GM21447 (cell line): ENCODE measurements around the gene LMF1.

ENCODE experiments used
- ATAC-seq: cut with Tn5 transposase; IDR thresholded peaks from one replicate; pipeline ENCODE4 v1.9.1; 2021; ENCODE audit not compliant: unreplicated experiment

The LMF1 gene

GRCh38 chr16:817001-817906 is 153.5 kb downstream of the LMF1 start:
- ATAC-seq: no peak

GRCh38 chr16:815861-816260 is 154.9 kb downstream of the LMF1 start:
- ATAC-seq: no peak

GRCh38 chr16:814974-815373 is 155.8 kb downstream of the LMF1 start:
- ATAC-seq: no peak

DNA sequence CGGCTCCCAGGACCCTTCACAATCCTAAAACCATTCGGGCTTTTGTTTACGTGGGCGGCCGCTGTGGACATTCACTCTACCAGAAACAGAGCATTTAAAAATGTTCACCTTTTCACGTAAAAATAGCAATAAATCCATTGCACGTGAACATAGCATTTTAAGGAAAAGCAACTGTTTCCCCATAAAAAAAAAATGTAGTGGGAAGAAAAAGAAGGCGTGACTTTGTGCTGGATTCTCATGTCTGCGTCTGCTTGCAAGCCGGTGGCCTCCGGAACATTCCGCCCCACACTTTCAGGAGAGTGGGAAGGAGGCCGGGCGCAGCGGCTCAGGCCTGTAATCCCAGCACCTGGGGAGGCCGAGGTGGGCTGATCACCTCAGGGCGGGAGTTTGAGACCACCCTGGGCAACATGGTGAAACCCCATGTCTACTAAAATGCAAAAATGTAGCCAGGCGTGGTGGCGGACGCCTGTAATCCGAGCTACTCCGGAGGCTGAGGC is 156.8 kb downstream of the LMF1 start:
- ATAC-seq: no peak

GRCh38 chr16:813204-813915 is 157.4 kb downstream of the LMF1 start:
- no peak for ATAC-seq

GRCh38 chr16:808085-808386 is 162.7 kb downstream of the LMF1 start:
- ATAC-seq: no peak

DNA sequence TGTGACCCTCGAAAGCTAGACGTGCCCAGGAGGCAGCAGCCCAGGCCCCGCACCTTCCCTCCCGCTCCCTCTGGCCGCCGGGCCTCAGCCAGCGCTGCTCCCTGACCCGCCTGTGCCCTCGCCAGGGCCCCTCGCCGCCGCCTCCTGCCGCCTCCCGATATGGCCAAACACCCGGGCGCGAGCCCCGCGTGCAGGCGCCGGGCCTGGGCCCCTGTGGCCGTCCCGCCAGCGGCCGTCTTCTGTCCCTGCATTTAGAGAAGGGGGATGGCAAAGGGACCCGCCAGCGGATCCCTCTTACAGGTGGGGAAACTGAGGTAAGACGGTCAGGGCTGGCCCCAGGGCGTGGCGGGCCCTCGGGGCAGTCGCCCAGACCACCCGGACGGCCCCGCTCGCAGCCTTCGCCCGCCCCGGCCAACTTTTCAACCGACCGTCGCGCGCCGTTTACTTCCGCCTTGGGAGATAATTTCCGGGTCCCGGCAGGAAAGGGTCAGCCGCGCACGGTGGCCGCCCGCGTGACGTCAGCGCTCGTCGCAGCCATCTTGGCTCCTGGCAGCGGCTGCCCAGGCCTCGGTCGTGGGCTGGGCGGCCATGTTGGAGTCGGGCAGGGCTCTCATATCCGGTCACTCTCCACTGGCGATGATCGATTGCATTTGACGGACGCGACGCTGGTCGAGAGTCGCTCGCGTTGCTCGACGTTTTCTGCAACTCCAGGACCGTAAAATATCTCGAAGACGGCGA is 163.3 kb downstream of the LMF1 start:
- peak; percentile 75 for ATAC-seq

DNA sequence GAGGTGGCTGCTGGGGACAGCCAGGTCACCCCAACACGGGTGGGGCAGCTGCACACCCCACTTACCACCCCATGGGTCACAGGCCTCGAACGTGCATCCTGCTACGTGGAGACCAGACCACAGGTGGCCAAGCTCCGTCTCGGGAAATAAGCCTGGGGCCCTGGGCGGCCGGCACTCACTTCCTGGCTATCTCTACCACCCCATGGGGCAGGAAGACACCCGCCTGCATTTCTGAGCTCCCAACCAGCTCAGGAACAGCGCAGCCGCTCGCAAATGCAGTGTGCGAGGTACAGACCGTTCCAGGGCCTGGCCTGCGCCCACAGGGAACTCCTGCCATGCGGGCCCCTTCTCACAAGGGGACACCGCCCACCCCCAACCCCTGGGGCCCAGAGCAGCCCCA is 165.3 kb downstream of the LMF1 start:
- no peak for ATAC-seq

DNA sequence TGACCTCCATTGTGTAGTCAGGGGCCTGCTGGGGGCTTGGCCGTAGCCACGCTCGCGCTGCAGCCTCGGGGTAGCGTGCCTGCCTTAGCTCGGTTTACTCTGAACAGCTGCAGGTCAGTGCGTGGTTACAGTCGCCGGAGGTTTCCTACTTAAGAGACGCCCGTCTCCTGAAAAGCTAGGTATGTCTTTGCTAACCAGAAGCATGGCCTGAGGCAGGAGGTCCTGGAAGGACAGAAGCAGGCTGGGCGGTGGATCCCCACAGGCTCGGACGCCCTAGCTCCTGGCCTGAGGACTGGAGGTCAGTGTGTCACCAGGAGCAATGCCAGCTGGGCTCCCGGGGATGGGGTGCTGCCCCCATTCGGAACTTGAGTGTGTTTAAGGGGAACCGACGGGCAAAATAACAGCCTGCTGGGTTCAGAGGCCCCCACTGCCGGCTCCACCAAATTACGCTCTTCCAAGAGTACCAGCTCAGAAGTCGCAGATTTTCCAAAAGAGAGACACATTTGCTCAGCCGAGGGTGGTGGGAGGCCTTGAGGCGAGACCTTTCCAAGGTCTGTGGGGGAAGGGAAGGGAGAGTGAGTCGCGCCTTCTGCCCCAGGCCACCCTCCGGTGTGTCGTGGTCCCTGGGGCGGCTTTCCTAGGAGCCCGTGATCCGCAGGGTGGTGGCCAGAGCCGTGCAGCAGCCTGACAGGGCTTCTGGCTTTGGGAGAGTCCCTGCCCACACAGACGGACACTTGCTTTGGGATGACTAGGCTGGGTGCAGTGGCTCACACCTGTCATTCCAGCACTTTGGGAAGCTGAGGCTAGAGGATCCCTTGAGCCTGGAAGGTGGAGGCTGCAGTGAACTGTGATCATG is 166.4 kb downstream of the LMF1 start:
- no peak for ATAC-seq

DNA sequence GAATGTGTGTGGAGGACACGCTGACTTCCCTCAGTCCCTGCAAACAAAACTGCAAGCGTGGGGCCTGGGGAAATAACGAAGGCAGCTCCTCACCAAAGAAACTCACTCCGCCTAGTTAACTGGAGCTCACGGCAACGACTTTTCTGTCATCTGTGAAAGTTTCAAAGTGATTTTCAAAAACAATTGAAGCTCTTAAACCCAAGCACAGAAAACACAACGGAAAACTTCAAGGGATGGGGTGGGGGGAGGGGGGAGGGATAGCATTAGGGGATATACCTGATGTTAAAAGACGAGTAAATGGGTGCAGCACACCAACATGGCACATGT is 167.1 kb downstream of the LMF1 start:
- ATAC-seq: no peak
